Pons (tissue), 1 donor: ENCODE results near the gene KIRREL3.

Source experiments
- DNase-seq: peaks from one replicate; pipeline ENCODE4 v3.0.0-alpha.2; 2016; ENCODE audit warnings: low spot score

The KIRREL3 gene

GRCh38 chr11:126634963-126635362 is 365.6 kb downstream of the KIRREL3 start:
- DNase-seq: no peak

GRCh38 chr11:126633330-126633729 is 367.2 kb downstream of the KIRREL3 start:
- DNase-seq: no peak

- DNase-seq: no peak
Measured at GRCh38 chr11:126630893-126631798, 369.4 kb downstream of the KIRREL3 start.

GRCh38 chr11:126630488-126630887 is 370.1 kb downstream of the KIRREL3 start:
- DNase-seq: no peak

GRCh38 chr11:126628790-126629621 is 371.6 kb downstream of the KIRREL3 start:
- DNase-seq: peak; percentile 73

GRCh38 chr11:126628450-126628789 is 372.1 kb downstream of the KIRREL3 start:
- peak; percentile 3 for DNase-seq

GRCh38 chr11:126627421-126627820 is 373.1 kb downstream of the KIRREL3 start:
- DNase-seq: no peak

GRCh38 chr11:126624506-126624905 is 376.1 kb downstream of the KIRREL3 start:
- DNase-seq: no peak

- DNase-seq: no peak
Measured at GRCh38 chr11:126619516-126619915, 381.1 kb downstream of the KIRREL3 start.

GRCh38 chr11:126615845-126616244 is 384.7 kb downstream of the KIRREL3 start:
- no peak for DNase-seq

- no peak for DNase-seq
Measured at GRCh38 chr11:126613272-126613671, 387.3 kb downstream of the KIRREL3 start.

- DNase-seq: no peak
Measured at GRCh38 chr11:126612671-126613070, 387.9 kb downstream of the KIRREL3 start.

GRCh38 chr11:126611438-126611837 is 389.1 kb downstream of the KIRREL3 start:
- DNase-seq: no peak

- DNase-seq: no peak
Measured at GRCh38 chr11:126608658-126609057, 391.9 kb downstream of the KIRREL3 start.

GRCh38 chr11:126607776-126608541 is 392.6 kb downstream of the KIRREL3 start:
- DNase-seq: no peak

- peak; percentile 76 for DNase-seq
Measured at GRCh38 chr11:126607374-126607773, 393.2 kb downstream of the KIRREL3 start.

- no peak for DNase-seq
Measured at GRCh38 chr11:126606484-126606883, 394.1 kb downstream of the KIRREL3 start.

- DNase-seq: no peak
Measured at GRCh38 chr11:126604461-126604860, 396.1 kb downstream of the KIRREL3 start.

- DNase-seq: no peak
Measured at GRCh38 chr11:126603486-126603885, 397.1 kb downstream of the KIRREL3 start.

GRCh38 chr11:126602993-126603392 is 397.6 kb downstream of the KIRREL3 start:
- no peak for DNase-seq

GRCh38 chr11:126602349-126602940 is 398.1 kb downstream of the KIRREL3 start:
- DNase-seq: no peak
